ENCODE measurements around the gene TOMM20. TPM values are rescaled to one million over a fixed set of nuclear protein-coding genes. Genes with fewer than 3 reads are reported as not detected.

Gene TOMM20
- total and polyA plus RNA-seq, 9 of the 15 experiments (the other 6 are each of a cell fraction or from before 2014, with no cell fraction given): 70.6 to 334 (median 159) TPM

GRCh38 chr1:235122348-235122747, 6.3 kb downstream of the TOMM20 start:
- ChIA-PET CTCF (ENCODE audit: low intra/inter-chr PET ratio) (no interaction called here), POLR2A (interaction anchor here (0.5 to 5.1 kb wide), 9 partner anchors 9 to 954 kb away, joined by 3 to 51 read pairs (median 3); partner anchors contain the start of gene RBM34)
- FAIRE-seq (no peak), DNase-seq (ENCODE audit: extremely low read depth in 1 of 4, low spot score in 3 of 4) (no peak), ATAC-seq (no peak)
- Histone ChIP-seq H3K4me1 (replicated peaks in 1 of 2; ENCODE audit: control insufficient read depth in 2 of 2, insufficient read depth in 2 of 2, low read length in 2 of 2) (peaks cover 10 to 15% of the 10 kb centered on the region in 2 experiments; a peak in 4 of 5 replicates), H3K79me2 (ENCODE audit: control insufficient read depth, insufficient read depth, low read length) (peaks cover 99% of the 10 kb centered on the region), H3K9me1 (ENCODE audit: control insufficient read depth, insufficient read depth, low read length) (no peaks in the 10 kb centered on the region), H2AFZ (ENCODE audit: low read depth, low read length) (no peak overlapping the region), H4K20me1 (replicated peaks; ENCODE audit: control insufficient read depth, insufficient read depth, low read length) (peaks cover 42% of the 10 kb centered on the region), H3K4me3 (no peak overlapping the region), H3K4me2 (ENCODE audit: insufficient read depth, low read length) (no peak overlapping the region), H3K27ac (ENCODE audit: extremely low read depth, low read depth, low read length) (no peak overlapping the region), H3K9me3 (replicated peaks; ENCODE audit: control insufficient read depth, insufficient read depth, low read depth, low read length) (no peaks in the 10 kb centered on the region), H3K27me3 (ENCODE audit: control insufficient read depth in 2 of 2, insufficient read depth in 2 of 2, low read length in 2 of 2) (no peaks in the 10 kb centered on the region), H3K36me3 (ENCODE audit: control insufficient read depth, insufficient read depth, low read length) (peaks cover 93% of the 10 kb centered on the region), H3K9ac (ENCODE audit: insufficient read depth in 1 of 2, low read depth in 2 of 2, low read length in 2 of 2) (no peak overlapping the region)
- intact Hi-C loops (cut with micrococcal nuclease): no loop called here
- no peak for TF ChIP-seq CHD4 (IDR thresholded peaks at IDR 0.05; ENCODE audit: insufficient read depth, insufficient replicate concordance, low read depth, low read length, poor library complexity, severe bottlenecking)
- no peak for TF ChIP-seq KDM4B (IDR thresholded peaks at IDR 0.05; ENCODE audit: borderline replicate concordance in 2 of 2, low read depth in 1 of 2)
- TF ChIP-seq ERF (CRISPR knock-in tag; IDR thresholded peaks at IDR 0.05): no peak
- TF ChIP-seq CAMTA2 (CRISPR knock-in tag; conservative IDR thresholded peaks at IDR 0.05): no peak
- TF ChIP-seq ATF7 (IDR thresholded peaks at IDR 0.05): no peak
- no peak for TF ChIP-seq GTF2E2 (tag; IDR thresholded peaks at IDR 0.05)
- 63% methylated on average over 1 of the region's 1 CpG for WGBS (ENCODE audit: insufficient coverage, low coverage, missing lambda C conversion rate)
- no TSS peak for BruUV-seq (replicated peaks)
- in situ Hi-C loops (cut with MboI): no loop called here
